HepG2 (cell line): ENCODE data around the gene SLC13A3. TPM values are rescaled to one million over a fixed set of nuclear protein-coding genes. Genes with fewer than 3 reads are reported as not detected.

ENCODE experiments used
- BCL6 ChIP-seq: IDR thresholded peaks from 2 replicates; pipeline ENCODE4 v1.6.1; 2016; ENCODE audit warnings: missing genetic modification reagents, missing compliant biosample characterization
- ETV5 ChIP-seq: IDR thresholded peaks from 2 replicates; pipeline ENCODE4 v1.6.1; 2018; ENCODE audit warnings: missing biosample characterization, missing genetic modification reagents, inconsistent platforms, borderline replicate concordance
- GPN1 ChIP-seq: sonication (generic); formaldehyde crosslinking; IDR thresholded peaks from 2 replicates; pipeline ENCODE4 v1.5.1; 2020; ENCODE audit warnings: missing genetic modification reagents, borderline replicate concordance
- HBP1 ChIP-seq: IDR thresholded peaks from 2 replicates; pipeline ENCODE4 v1.6.1; 2016; ENCODE audit warnings: low read depth, control low read depth
- NFKBIZ ChIP-seq: IDR thresholded peaks from 2 replicates; pipeline ENCODE4 v1.6.1; 2018; ENCODE audit warnings: missing genetic modification reagents, missing compliant biosample characterization
- TCF7 ChIP-seq: sonication (generic); IDR thresholded peaks from 2 replicates; pipeline ENCODE4 v1.6.1; 2016; ENCODE audit warnings: antibody characterized with exemption, low read depth
- TEAD2 ChIP-seq: sonication (generic); formaldehyde crosslinking; IDR thresholded peaks from 2 replicates; pipeline ENCODE4 v1.9.0; 2021; ENCODE audit warnings: missing genetic modification reagents
- ZNF784 ChIP-seq: sonication (generic); formaldehyde crosslinking; IDR thresholded peaks from 2 replicates; pipeline ENCODE4 v1.5.1; 2020; ENCODE audit warnings: missing genetic modification reagents, mild to moderate bottlenecking, borderline replicate concordance
- polyA plus RNA-seq, 8 experiments: library from polyadenylated mRNA; depleted of rRNA in 3 of 8; stranded (reverse) in 7 of 8; unstranded in 1 of 8; fragments of >200 nt; fragmentation: Illumina TruSeq in 4 of 8; extraction: Trizol in 4 of 8; gene quantifications; 2 replicates each; pipeline versions ENCODE4 v1.2.1 to v1.2.3, GENCODE V29; 2011 to 2016; ENCODE audit warnings: low read depth in 4 of 8, missing spikeins in 1 of 8, mixed read lengths in 1 of 8; ENCODE audit not compliant: insufficient read depth in 1 of 8
- total RNA-seq, 5 experiments: library from RNA; depleted of rRNA; stranded (reverse); fragments of >200 nt; fragmentation: Illumina TruSeq; extraction: Trizol; gene quantifications; 2 replicates each; pipeline ENCODE4 v1.2.3, GENCODE V29; 2016; ENCODE audit warnings: low read depth in 1 of 5
- TF ChIP-seq, protein P1 (sequence below): sonication (generic); formaldehyde crosslinking; conservative IDR thresholded peaks from 2 replicates; pipeline ENCODE4 v1.4.0; 2020; ENCODE audit warnings: mild to moderate bottlenecking, missing genetic modification reagents, moderate library complexity
- TF ChIP-seq, protein P2 (sequence below): sonication (generic); formaldehyde crosslinking; IDR thresholded peaks from 2 replicates; pipeline ENCODE4 v1.4.0; 2020; ENCODE audit warnings: missing genetic modification reagents
- TF ChIP-seq, protein P3 (sequence below): sonication (generic); formaldehyde crosslinking; IDR thresholded peaks from 2 replicates; pipeline ENCODE4 v1.8.0; 2023; ENCODE audit warnings: mild to moderate bottlenecking, missing genetic modification reagents
- TF ChIP-seq, protein P4 (sequence below): sonication (generic); formaldehyde crosslinking; IDR thresholded peaks from 2 replicates; pipeline ENCODE4 v1.5.0; 2020; ENCODE audit warnings: mild to moderate bottlenecking, missing genetic modification reagents
- TF ChIP-seq, protein P5 (sequence below): sonication (generic); formaldehyde crosslinking; IDR thresholded peaks from 2 replicates; pipeline ENCODE4 v1.4.0; 2020; ENCODE audit warnings: low read depth, mild to moderate bottlenecking, missing genetic modification reagents

The SLC13A3 gene
- total and polyA plus RNA-seq, 2 of the 13 experiments (the other 11 are each of a cell fraction or from before 2014, with no cell fraction given): 66.5 to 76.0 TPM

- TF ChIP-seq, protein P1, sequence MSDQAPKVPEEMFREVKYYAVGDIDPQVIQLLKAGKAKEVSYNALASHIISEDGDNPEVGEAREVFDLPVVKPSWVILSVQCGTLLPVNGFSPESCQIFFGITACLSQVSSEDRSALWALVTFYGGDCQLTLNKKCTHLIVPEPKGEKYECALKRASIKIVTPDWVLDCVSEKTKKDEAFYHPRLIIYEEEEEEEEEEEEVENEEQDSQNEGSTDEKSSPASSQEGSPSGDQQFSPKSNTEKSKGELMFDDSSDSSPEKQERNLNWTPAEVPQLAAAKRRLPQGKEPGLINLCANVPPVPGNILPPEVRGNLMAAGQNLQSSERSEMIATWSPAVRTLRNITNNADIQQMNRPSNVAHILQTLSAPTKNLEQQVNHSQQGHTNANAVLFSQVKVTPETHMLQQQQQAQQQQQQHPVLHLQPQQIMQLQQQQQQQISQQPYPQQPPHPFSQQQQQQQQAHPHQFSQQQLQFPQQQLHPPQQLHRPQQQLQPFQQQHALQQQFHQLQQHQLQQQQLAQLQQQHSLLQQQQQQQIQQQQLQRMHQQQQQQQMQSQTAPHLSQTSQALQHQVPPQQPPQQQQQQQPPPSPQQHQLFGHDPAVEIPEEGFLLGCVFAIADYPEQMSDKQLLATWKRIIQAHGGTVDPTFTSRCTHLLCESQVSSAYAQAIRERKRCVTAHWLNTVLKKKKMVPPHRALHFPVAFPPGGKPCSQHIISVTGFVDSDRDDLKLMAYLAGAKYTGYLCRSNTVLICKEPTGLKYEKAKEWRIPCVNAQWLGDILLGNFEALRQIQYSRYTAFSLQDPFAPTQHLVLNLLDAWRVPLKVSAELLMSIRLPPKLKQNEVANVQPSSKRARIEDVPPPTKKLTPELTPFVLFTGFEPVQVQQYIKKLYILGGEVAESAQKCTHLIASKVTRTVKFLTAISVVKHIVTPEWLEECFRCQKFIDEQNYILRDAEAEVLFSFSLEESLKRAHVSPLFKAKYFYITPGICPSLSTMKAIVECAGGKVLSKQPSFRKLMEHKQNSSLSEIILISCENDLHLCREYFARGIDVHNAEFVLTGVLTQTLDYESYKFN (CRISPR knock-in tag): peak; percentile 58
- TF ChIP-seq BCL6: peak; percentile 87
- TF ChIP-seq, protein P2, sequence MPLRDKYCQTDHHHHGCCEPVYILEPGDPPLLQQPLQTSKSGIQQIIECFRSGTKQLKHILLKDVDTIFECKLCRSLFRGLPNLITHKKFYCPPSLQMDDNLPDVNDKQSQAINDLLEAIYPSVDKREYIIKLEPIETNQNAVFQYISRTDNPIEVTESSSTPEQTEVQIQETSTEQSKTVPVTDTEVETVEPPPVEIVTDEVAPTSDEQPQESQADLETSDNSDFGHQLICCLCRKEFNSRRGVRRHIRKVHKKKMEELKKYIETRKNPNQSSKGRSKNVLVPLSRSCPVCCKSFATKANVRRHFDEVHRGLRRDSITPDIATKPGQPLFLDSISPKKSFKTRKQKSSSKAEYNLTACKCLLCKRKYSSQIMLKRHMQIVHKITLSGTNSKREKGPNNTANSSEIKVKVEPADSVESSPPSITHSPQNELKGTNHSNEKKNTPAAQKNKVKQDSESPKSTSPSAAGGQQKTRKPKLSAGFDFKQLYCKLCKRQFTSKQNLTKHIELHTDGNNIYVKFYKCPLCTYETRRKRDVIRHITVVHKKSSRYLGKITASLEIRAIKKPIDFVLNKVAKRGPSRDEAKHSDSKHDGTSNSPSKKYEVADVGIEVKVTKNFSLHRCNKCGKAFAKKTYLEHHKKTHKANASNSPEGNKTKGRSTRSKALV (CRISPR knock-in tag): no peak
- TF ChIP-seq TCF7: peak; percentile 22; the same call in 1 of the 2 replicates
- TF ChIP-seq, protein P3, sequence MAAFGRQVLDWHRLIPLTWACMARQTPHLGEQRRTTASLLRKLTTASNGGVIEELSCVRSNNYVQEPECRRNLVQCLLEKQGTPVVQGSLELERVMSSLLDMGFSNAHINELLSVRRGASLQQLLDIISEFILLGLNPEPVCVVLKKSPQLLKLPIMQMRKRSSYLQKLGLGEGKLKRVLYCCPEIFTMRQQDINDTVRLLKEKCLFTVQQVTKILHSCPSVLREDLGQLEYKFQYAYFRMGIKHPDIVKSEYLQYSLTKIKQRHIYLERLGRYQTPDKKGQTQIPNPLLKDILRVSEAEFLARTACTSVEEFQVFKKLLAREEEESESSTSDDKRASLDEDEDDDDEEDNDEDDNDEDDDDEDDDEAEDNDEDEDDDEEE: peak; percentile 53; the same call in 1 of the 2 replicates
- peak; percentile 42; the same call in 1 of the 2 replicates for TF ChIP-seq ETV5 (CRISPR knock-in tag)
- TF ChIP-seq, protein P4, sequence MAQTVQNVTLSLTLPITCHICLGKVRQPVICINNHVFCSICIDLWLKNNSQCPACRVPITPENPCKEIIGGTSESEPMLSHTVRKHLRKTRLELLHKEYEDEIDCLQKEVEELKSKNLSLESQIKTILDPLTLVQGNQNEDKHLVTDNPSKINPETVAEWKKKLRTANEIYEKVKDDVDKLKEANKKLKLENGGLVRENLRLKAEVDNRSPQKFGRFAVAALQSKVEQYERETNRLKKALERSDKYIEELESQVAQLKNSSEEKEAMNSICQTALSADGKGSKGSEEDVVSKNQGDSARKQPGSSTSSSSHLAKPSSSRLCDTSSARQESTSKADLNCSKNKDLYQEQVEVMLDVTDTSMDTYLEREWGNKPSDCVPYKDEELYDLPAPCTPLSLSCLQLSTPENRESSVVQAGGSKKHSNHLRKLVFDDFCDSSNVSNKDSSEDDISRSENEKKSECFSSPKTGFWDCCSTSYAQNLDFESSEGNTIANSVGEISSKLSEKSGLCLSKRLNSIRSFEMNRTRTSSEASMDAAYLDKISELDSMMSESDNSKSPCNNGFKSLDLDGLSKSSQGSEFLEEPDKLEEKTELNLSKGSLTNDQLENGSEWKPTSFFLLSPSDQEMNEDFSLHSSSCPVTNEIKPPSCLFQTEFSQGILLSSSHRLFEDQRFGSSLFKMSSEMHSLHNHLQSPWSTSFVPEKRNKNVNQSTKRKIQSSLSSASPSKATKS (CRISPR knock-in tag): no peak
- TF ChIP-seq, protein P5, sequence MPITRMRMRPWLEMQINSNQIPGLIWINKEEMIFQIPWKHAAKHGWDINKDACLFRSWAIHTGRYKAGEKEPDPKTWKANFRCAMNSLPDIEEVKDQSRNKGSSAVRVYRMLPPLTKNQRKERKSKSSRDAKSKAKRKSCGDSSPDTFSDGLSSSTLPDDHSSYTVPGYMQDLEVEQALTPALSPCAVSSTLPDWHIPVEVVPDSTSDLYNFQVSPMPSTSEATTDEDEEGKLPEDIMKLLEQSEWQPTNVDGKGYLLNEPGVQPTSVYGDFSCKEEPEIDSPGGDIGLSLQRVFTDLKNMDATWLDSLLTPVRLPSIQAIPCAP (CRISPR knock-in tag): no peak
- 0 out of 2 replicates have a peak, but pooled peaks have one; percentile 26 for TF ChIP-seq NFKBIZ (CRISPR knock-in tag)
- no peak for TF ChIP-seq TEAD2 (CRISPR knock-in tag)
- TF ChIP-seq HBP1 (CRISPR knock-in tag): 0 out of 2 replicates have a peak, but pooled peaks have one; percentile 45
- no peak for TF ChIP-seq ZNF784 (CRISPR knock-in tag)
- TF ChIP-seq GPN1: no peak
These were observed 127.4 kb downstream of the SLC13A3 start (continued) for GRCh38 chr20:46523696-46524328.
